ENCODE measurements around the gene NCSTN.

DNA sequence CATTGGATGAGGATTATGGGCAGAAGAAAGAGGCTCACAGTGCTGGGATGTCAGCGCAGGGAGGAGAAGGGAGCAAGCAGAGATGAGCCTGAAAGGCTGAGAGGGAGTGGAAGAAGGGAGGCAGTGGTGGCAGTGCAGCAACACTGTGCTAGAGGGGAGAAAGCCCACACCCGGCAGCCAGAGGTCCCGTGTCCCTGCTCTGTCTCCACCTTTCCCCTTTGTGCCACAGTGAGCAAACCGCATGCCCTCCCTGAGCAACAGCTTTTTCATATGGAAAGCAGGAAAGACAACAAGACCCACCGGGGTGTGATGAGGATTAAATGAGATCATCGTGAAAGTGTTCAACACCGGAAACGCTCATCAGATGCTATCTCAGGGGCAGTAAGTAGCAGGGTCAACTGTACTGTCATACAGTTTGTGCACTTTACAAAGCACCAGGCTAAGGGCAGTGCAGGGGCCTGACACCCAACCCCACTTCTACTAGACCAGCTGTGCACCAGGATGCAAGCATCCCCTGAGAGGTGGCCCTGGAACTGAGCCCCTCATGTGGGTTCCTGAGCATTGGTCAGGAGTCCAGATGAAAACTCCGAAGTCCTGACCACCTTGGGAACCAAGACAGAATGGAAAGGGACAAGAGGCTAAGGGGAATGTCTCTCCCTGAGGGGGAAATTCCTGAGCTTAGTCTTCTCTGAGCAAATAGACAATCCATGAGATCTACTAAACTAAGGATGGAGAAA lies 32.8 kb downstream of the NCSTN start:
- TF ChIP-seq POLR2AphosphoS5 (IDR thresholded peaks at IDR 0.05; ENCODE audit: low read depth, low read length) (no peak), SPI1 (IDR thresholded peaks at IDR 0.05; ENCODE audit: low read depth, low read length) (no peak), POLR2A (IDR thresholded peaks at IDR 0.05; ENCODE audit: low read depth, low read length) (no peak), TAF1 (IDR thresholded peaks at IDR 0.05; ENCODE audit: low read depth, low read length) (no peak), POU2F2 (IDR thresholded peaks at IDR 0.05; ENCODE audit: low read depth, low read length) (no peak), PAX5 (IDR thresholded peaks at IDR 0.05; ENCODE audit: insufficient read depth, low read length, severe bottlenecking) (no peak)

All from GM12891 (cell line).